HEK293 (cell line): ENCODE measurements around the gene KIF5A.

Experiments used
- CTCF ChIA-PET: fragments of 350-600 bp; formaldehyde crosslinking; extraction: SDS; loops from one replicate; lab custom pipeline; 2021; ENCODE audit warnings: antibody characterized with exemption; lab: Yijun Ruan, JAX
- POLR2A ChIA-PET: fragments of 300-600 bp; formaldehyde crosslinking; extraction: SDS; loops from one replicate; lab custom pipeline; 2020; ENCODE audit warnings: antibody characterized with exemption, inconsistent platforms; lab: Yijun Ruan, JAX
- H3K27ac ChIP-seq: fragments of 200-500 bp; sonication (Bioruptor generic); 2 replicates; pipeline ENCODE4 v1.5.1; 2014; ENCODE audit warnings: low read depth, low read length, control low read depth, inconsistent platforms; ENCODE audit errors: extremely low read depth
- H3K36me3 ChIP-seq, 2 experiments: fragments of 200-500 bp in 1 of 2; sonication (Bioruptor generic) in 1 of 2; 1 replicate in 1 of 2; 2 replicates in 1 of 2; pipeline ENCODE4 v1.5.1; 2014 to 2017; ENCODE audit warnings: inconsistent platforms in 2 of 2, low read length in 2 of 2; ENCODE audit not compliant: control insufficient read depth in 2 of 2, insufficient read depth in 1 of 2
- H3K4me1 ChIP-seq: fragments of 200-500 bp; sonication (Bioruptor generic); 2 replicates; pipeline ENCODE4 v1.5.1; 2014; ENCODE audit warnings: mild to moderate bottlenecking, low read length, inconsistent platforms; ENCODE audit not compliant: control insufficient read depth, insufficient read depth
- H3K4me3 ChIP-seq: 2 replicates; pipeline ENCODE4 v1.5.1; 2011; ENCODE audit warnings: low read depth, mild to moderate bottlenecking, control low read depth, low read length, moderate library complexity
- H3K9me3 ChIP-seq: fragments of 200-500 bp; sonication (Bioruptor generic); 2 replicates; pipeline ENCODE4 v1.5.1; 2014; ENCODE audit warnings: low read depth, low read length, inconsistent platforms; ENCODE audit not compliant: control insufficient read depth, insufficient read depth
- EGR2 ChIP-seq: fragments of 450-650 bp; formaldehyde crosslinking; IDR thresholded peaks from 2 replicates; pipeline ENCODE4 v1.5.1; 2016; ENCODE audit warnings: low read depth, missing biosample characterization, missing genetic modification characterization
- GLI2 ChIP-seq: fragments of 450-650 bp; formaldehyde crosslinking; IDR thresholded peaks from 2 replicates; pipeline ENCODE4; 2017; ENCODE audit warnings: missing biosample characterization, missing genetic modification characterization, low read depth, borderline replicate concordance
- HOXD13 ChIP-seq: sonication (generic); formaldehyde crosslinking; IDR thresholded peaks from 2 replicates; pipeline ENCODE4 v1.8.0; 2022; ENCODE audit warnings: missing genetic modification reagents, borderline replicate concordance
- KLF1 ChIP-seq: fragments of 450-650 bp; formaldehyde crosslinking; IDR thresholded peaks from 2 replicates; pipeline ENCODE4 v1.5.1; 2016; ENCODE audit warnings: missing biosample characterization, missing genetic modification characterization
- MYNN ChIP-seq: fragments of 450-650 bp; formaldehyde crosslinking; IDR thresholded peaks from 2 replicates; pipeline ENCODE4 v1.5.1; 2016; ENCODE audit warnings: missing biosample characterization, missing genetic modification characterization, borderline replicate concordance
- SETDB1 ChIP-seq: IDR thresholded peaks from one replicate; pipeline ENCODE4 v1.6.1; 2017; ENCODE audit warnings: mild to moderate bottlenecking, low read length, moderate library complexity, mixed read lengths; ENCODE audit not compliant: insufficient read length
- ZFHX2 ChIP-seq: fragments of 450-650 bp; formaldehyde crosslinking; conservative IDR thresholded peaks from 2 replicates; pipeline ENCODE4 v1.5.1; 2016; ENCODE audit warnings: missing biosample characterization, missing genetic modification characterization
- ZIC2 ChIP-seq: fragments of 450-650 bp; formaldehyde crosslinking; IDR thresholded peaks from 2 replicates; pipeline ENCODE4 v1.5.1; 2016; ENCODE audit warnings: missing biosample characterization, missing genetic modification characterization
- ZNF112 ChIP-seq: fragments of 450-650 bp; formaldehyde crosslinking; IDR thresholded peaks from 2 replicates; pipeline ENCODE4 v1.5.0; 2017; ENCODE audit warnings: missing biosample characterization, missing genetic modification characterization
- ZNF214 ChIP-seq: fragments of 450-650 bp; formaldehyde crosslinking; IDR thresholded peaks from 2 replicates; pipeline ENCODE4 v1.5.1; 2017; ENCODE audit warnings: missing biosample characterization, mild to moderate bottlenecking, missing genetic modification characterization, borderline replicate concordance
- ZNF274 ChIP-seq, 2 experiments: fragments of 200-500 bp in 1 of 2; fragments of 450-650 bp in 1 of 2; sonication (Bioruptor generic) in 1 of 2; formaldehyde crosslinking in 1 of 2; IDR thresholded peaks; 2 replicates each; pipeline versions ENCODE4 v1.5.1 to v1.6.1; 2014 to 2016; ENCODE audit warnings: borderline replicate concordance in 1 of 2, inconsistent platforms in 1 of 2, low read length in 1 of 2, missing biosample characterization in 1 of 2, missing genetic modification characterization in 1 of 2
- ZNF292 ChIP-seq: fragments of 450-650 bp; formaldehyde crosslinking; IDR thresholded peaks from 2 replicates; pipeline ENCODE4 v1.5.1; 2016; ENCODE audit warnings: low read depth, missing biosample characterization, missing genetic modification characterization, borderline replicate concordance
- ZNF558 ChIP-seq: fragments of 450-650 bp; formaldehyde crosslinking; IDR thresholded peaks from 2 replicates; pipeline ENCODE4 v1.5.1; 2016; ENCODE audit warnings: missing biosample characterization, missing genetic modification characterization
- ZNF623 ChIP-seq: fragments of 450-650 bp; formaldehyde crosslinking; IDR thresholded peaks from 2 replicates; pipeline ENCODE4 v1.5.1; 2016; ENCODE audit warnings: missing biosample characterization, missing genetic modification characterization
- ZNF629 ChIP-seq: fragments of 450-650 bp; formaldehyde crosslinking; IDR thresholded peaks from 2 replicates; pipeline ENCODE4 v1.5.1; 2017; ENCODE audit warnings: missing biosample characterization, missing genetic modification characterization
- ZNF76 ChIP-seq: fragments of 450-650 bp; formaldehyde crosslinking; IDR thresholded peaks from 2 replicates; pipeline ENCODE4; 2016; ENCODE audit warnings: low read depth, missing biosample characterization, missing genetic modification characterization, borderline replicate concordance
- ZNF768 ChIP-seq: fragments of 450-650 bp; formaldehyde crosslinking; IDR thresholded peaks from 2 replicates; pipeline ENCODE4 v1.5.1; 2018; ENCODE audit warnings: missing biosample characterization, mild to moderate bottlenecking, missing genetic modification characterization
- TF ChIP-seq, protein P1 (sequence below): fragments of 450-650 bp; formaldehyde crosslinking; IDR thresholded peaks from 2 replicates; pipeline ENCODE4 v1.5.1; 2016; ENCODE audit warnings: missing biosample characterization, missing genetic modification characterization
- TF ChIP-seq, protein P2 (sequence below): sonication (generic); formaldehyde crosslinking; IDR thresholded peaks from 2 replicates; pipeline ENCODE4 v1.8.1; 2022; ENCODE audit warnings: mild to moderate bottlenecking, moderate library complexity, missing genetic modification reagents
- TF ChIP-seq, protein P3 (sequence below): fragments of 450-650 bp; formaldehyde crosslinking; IDR thresholded peaks from 2 replicates; pipeline ENCODE4 v1.5.1; 2016; ENCODE audit warnings: missing biosample characterization, missing genetic modification characterization
- TF ChIP-seq, protein P4 (sequence below): fragments of 450-650 bp; formaldehyde crosslinking; conservative IDR thresholded peaks from 2 replicates; pipeline ENCODE4 v1.5.1; 2016; ENCODE audit warnings: low read depth, missing biosample characterization, missing genetic modification characterization

The KIF5A gene

DNA sequence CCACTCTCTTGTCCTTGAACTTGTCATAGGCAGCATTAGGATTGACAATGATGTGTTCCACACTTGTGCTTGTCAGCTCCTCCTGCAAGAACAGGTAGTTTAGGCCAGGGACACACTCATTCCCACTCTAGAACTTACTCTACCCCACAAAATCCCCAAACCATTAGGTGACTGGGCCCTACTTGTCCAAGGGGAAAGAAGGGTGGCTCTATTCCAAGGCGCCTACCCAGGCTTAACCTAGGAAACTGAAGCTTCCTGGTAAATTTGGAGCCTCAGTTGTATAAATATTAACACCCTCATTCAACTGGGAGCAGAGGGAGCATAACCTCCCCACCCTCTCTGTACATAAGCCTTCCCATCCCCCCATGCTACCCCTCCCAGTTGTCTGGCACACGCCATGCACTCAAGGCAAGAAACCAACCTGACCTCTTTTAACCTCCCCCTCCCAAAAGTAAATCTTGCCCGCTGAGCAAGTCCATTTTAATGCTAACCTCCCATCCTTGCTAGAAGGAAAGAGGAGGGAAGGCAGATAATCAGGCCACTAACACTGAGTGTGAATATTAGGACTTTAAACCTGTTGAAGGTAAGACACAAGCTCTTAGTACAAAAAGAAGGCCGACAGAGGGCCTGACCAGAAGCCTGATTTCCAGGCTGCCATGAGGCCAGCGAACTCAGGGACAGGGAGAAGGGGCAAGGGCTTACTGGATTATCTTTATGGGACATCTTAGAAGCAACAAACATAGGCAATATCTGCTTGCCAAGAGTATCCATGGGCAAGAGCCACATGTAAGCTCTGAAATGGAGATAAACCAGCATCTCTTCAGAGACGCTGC lies 13.9 kb upstream of the KIF5A start:
- Histone ChIP-seq H3K27ac (no peak overlapping the region), H3K9me3 (no peaks in the 10 kb centered on the region), H3K36me3 (peaks cover 21 to 91% of the 10 kb centered on the region in 2 experiments), H3K4me1 (no peaks in the 10 kb centered on the region), H3K4me3 (no peak overlapping the region)
- ChIA-PET POLR2A (interaction anchor here (0.6 kb wide), 1 partner anchor 32 kb away, joined by 6 read pairs; no protein-coding TSS in a partner anchor), CTCF (interaction anchor here (0.6 to 0.7 kb wide), 3 partner anchors 70 to 328 kb away, joined by 3 to 8 read pairs (median 4); no protein-coding TSS in a partner anchor)
- TF ChIP-seq SETDB1 (no peak), EGR2 (tag by site-specific recombination) (no peak), KLF1 (tag by site-specific recombination) (peak; percentile 64; the same call in 1 of the 2 replicates)
- TF ChIP-seq, protein P1, sequence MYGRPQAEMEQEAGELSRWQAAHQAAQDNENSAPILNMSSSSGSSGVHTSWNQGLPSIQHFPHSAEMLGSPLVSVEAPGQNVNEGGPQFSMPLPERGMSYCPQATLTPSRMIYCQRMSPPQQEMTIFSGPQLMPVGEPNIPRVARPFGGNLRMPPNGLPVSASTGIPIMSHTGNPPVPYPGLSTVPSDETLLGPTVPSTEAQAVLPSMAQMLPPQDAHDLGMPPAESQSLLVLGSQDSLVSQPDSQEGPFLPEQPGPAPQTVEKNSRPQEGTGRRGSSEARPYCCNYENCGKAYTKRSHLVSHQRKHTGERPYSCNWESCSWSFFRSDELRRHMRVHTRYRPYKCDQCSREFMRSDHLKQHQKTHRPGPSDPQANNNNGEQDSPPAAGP (tag by site-specific recombination) = peak; percentile 65; the same call in 1 of the 2 replicates

DNA sequence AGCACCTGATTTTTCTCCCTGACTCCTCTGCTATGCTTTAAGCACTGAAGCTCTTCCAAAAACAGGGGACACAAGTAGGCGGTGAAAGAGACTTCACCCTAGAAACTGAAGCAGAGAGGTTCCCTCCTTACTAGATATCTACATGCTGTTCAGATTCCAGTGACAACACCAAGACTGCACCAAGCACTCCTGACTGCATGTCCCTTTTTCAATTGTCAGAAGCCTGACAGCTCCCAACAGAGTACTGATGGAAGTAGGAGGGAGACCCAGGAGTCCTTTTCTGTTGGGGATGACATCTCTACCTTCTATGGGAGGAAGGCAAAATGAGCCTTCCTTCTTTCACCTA lies 13.3 kb upstream of the KIF5A start:
- no peaks in the 10 kb centered on the region for H3K9me3 ChIP-seq
- TF ChIP-seq ZNF623 (no peak), ZNF292 (tag by site-specific recombination) (no peak), ZNF274 (IDR thresholded peaks at IDR 0.05; ENCODE audit: low read length) (no peak), ZNF274 (tag by site-specific recombination; IDR thresholded peaks at IDR 0.05; ENCODE audit: borderline replicate concordance) (no peak), ZNF629 (tag by site-specific recombination) (no peak), ZFHX2 (no peak), HOXD13 (CRISPR knock-in tag) (no peak), ZNF214 (tag by site-specific recombination) (no peak), ZNF112 (no peak), ZNF768 (tag by site-specific recombination) (no peak), MYNN (tag by site-specific recombination) (no peak), ZNF558 (tag by site-specific recombination) (no peak), ZIC2 (tag by site-specific recombination) (no peak), ZNF76 (tag by site-specific recombination) (no peak), GLI2 (tag by site-specific recombination) (no peak)
- TF ChIP-seq, protein P2, sequence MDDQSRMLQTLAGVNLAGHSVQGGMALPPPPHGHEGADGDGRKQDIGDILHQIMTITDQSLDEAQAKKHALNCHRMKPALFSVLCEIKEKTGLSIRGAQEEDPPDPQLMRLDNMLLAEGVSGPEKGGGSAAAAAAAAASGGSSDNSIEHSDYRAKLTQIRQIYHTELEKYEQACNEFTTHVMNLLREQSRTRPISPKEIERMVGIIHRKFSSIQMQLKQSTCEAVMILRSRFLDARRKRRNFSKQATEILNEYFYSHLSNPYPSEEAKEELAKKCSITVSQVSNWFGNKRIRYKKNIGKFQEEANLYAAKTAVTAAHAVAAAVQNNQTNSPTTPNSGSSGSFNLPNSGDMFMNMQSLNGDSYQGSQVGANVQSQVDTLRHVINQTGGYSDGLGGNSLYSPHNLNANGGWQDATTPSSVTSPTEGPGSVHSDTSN (CRISPR knock-in tag) = no peak
- TF ChIP-seq, protein P3, sequence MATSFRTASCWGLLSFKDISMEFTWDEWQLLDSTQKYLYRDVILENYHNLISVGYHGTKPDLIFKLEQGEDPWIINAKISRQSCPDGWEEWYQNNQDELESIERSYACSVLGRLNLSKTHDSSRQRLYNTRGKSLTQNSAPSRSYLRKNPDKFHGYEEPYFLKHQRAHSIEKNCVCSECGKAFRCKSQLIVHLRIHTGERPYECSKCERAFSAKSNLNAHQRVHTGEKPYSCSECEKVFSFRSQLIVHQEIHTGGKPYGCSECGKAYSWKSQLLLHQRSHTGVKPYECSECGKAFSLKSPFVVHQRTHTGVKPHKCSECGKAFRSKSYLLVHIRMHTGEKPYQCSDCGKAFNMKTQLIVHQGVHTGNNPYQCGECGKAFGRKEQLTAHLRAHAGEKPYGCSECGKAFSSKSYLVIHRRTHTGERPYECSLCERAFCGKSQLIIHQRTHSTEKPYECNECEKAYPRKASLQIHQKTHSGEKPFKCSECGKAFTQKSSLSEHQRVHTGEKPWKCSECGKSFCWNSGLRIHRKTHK (tag by site-specific recombination) = no peak
- TF ChIP-seq, protein P4, sequence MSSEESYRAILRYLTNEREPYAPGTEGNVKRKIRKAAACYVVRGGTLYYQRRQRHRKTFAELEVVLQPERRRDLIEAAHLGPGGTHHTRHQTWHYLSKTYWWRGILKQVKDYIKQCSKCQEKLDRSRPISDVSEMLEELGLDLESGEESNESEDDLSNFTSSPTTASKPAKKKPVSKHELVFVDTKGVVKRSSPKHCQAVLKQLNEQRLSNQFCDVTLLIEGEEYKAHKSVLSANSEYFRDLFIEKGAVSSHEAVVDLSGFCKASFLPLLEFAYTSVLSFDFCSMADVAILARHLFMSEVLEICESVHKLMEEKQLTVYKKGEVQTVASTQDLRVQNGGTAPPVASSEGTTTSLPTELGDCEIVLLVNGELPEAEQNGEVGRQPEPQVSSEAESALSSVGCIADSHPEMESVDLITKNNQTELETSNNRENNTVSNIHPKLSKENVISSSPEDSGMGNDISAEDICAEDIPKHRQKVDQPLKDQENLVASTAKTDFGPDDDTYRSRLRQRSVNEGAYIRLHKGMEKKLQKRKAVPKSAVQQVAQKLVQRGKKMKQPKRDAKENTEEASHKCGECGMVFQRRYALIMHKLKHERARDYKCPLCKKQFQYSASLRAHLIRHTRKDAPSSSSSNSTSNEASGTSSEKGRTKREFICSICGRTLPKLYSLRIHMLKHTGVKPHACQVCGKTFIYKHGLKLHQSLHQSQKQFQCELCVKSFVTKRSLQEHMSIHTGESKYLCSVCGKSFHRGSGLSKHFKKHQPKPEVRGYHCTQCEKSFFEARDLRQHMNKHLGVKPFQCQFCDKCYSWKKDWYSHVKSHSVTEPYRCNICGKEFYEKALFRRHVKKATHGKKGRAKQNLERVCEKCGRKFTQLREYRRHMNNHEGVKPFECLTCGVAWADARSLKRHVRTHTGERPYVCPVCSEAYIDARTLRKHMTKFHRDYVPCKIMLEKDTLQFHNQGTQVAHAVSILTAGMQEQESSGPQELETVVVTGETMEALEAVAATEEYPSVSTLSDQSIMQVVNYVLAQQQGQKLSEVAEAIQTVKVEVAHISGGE (tag by site-specific recombination) = no peak
- no peak overlapping the region for H3K27ac ChIP-seq
- ChIA-PET POLR2A (interaction anchor here (0.6 to 0.7 kb wide), 2 partner anchors 32 to 34 kb away, joined by 3 to 6 read pairs; no protein-coding TSS in a partner anchor), CTCF (interaction anchor here (0.6 to 0.7 kb wide), 3 partner anchors 70 to 329 kb away, joined by 3 to 8 read pairs (median 4); no protein-coding TSS in a partner anchor)
- peaks cover 17 to 91% of the 10 kb centered on the region in 2 experiments for H3K36me3 ChIP-seq
- no peaks in the 10 kb centered on the region for H3K4me1 ChIP-seq
- H3K4me3 ChIP-seq = no peak overlapping the region
